IMR-90 (cell line): ENCODE measurements around the gene NKAIN2.

Experiments
- CEBPB ChIP-seq: IDR thresholded peaks from 2 replicates; pipeline ENCODE4 v1.6.1; 2012; ENCODE audit warnings: low read depth, low read length, improper control_type of control experiment
- CTCF ChIP-seq: conservative IDR thresholded peaks from 2 replicates; pipeline ENCODE4 v1.5.1; 2012; ENCODE audit warnings: mild to moderate bottlenecking, low read depth, low read length, improper control_type of control experiment
- MAFK ChIP-seq: IDR thresholded peaks from 2 replicates; pipeline ENCODE4 v1.6.1; 2012; ENCODE audit warnings: low read depth, low read length, improper control_type of control experiment
- MAZ ChIP-seq: IDR thresholded peaks from 2 replicates; pipeline ENCODE4 v1.6.1; 2012; ENCODE audit warnings: low read depth, mild to moderate bottlenecking, low read length, improper control_type of control experiment, moderate library complexity, borderline replicate concordance
- NFE2L2 ChIP-seq: fragments of 150-350 bp; IDR thresholded peaks from 2 replicates; pipeline ENCODE4 v1.6.1; 2016; ENCODE audit warnings: low read depth, mild to moderate bottlenecking, low read length
- POLR2A ChIP-seq: IDR thresholded peaks from 2 replicates; pipeline ENCODE4 v1.6.1; 2012; ENCODE audit warnings: mild to moderate bottlenecking, low read depth, low read length
- RAD21 ChIP-seq: IDR thresholded peaks from 2 replicates; pipeline ENCODE4 v1.6.1; 2012; ENCODE audit warnings: low read length, improper control_type of control experiment
- RFX5 ChIP-seq: IDR thresholded peaks from 2 replicates; pipeline ENCODE4 v1.8.0; 2012; ENCODE audit warnings: low read depth, mild to moderate bottlenecking, low read length, moderate library complexity
- SMC3 ChIP-seq: fragments of 150-350 bp; IDR thresholded peaks from 2 replicates; pipeline ENCODE4 v1.6.1; 2016; ENCODE audit warnings: low read depth, mild to moderate bottlenecking, antibody characterized with exemption, low read length, moderate library complexity
- USF2 ChIP-seq: fragments of 150-350 bp; IDR thresholded peaks from 2 replicates; pipeline ENCODE4 v1.6.1; 2017; ENCODE audit warnings: mild to moderate bottlenecking, antibody characterized with exemption, low read length, low read depth

GRCh38 chr6:123804787-123805540 is 1.3 kb downstream of the NKAIN2 start:
- TF ChIP-seq CTCF: no peak
- TF ChIP-seq POLR2A: no peak
- no peak for TF ChIP-seq MAZ
- TF ChIP-seq RAD21: no peak
- no peak for TF ChIP-seq NFE2L2
- no peak for TF ChIP-seq CEBPB
- no peak for TF ChIP-seq USF2
- no peak for TF ChIP-seq MAFK
- TF ChIP-seq RFX5: no peak
- no peak for TF ChIP-seq SMC3
